GM12878 (cell line): ENCODE results near the gene JTB. TPM values are rescaled to one million over a fixed set of nuclear protein-coding genes. Genes with fewer than 3 reads are reported as not detected.

ENCODE experiments used
- CHD2 ChIP-seq: IDR thresholded peaks from 2 replicates; pipeline ENCODE4 v1.6.1; 2011; ENCODE audit warnings: low read depth, low read length, improper control_type of control experiment, borderline replicate concordance
- EZH2 ChIP-seq: IDR thresholded peaks from 2 replicates; pipeline ENCODE4 v1.6.1; 2012; ENCODE audit warnings: low read depth, mild to moderate bottlenecking, control low read depth, inconsistent platforms, low read length, borderline replicate concordance; ENCODE audit not compliant: control insufficient read depth
- HDAC2 ChIP-seq: fragments of 200-600 bp; sonication (generic); IDR thresholded peaks from 2 replicates; pipeline ENCODE4 v1.6.1; 2017
- HDAC6 ChIP-seq: fragments of 200-600 bp; sonication (generic); IDR thresholded peaks from one replicate; pipeline ENCODE4 v1.8.0; 2017; ENCODE audit warnings: antibody characterized with exemption; ENCODE audit not compliant: unreplicated experiment
- HDGF ChIP-seq: fragments of 450-650 bp; IDR thresholded peaks from 2 replicates; pipeline ENCODE4 v1.6.1; 2016; ENCODE audit warnings: antibody characterized with exemption
- IRF5 ChIP-seq: fragments of 450-650 bp; IDR thresholded peaks from 2 replicates; pipeline ENCODE4 v1.6.1; 2017; ENCODE audit warnings: borderline replicate concordance
- KDM1A ChIP-seq: fragments of 200-600 bp; sonication (generic); IDR thresholded peaks from 2 replicates; pipeline ENCODE4 v1.6.1; 2016; ENCODE audit warnings: borderline replicate concordance
- MEF2A ChIP-seq: IDR thresholded peaks from 2 replicates; pipeline ENCODE4 v1.6.1; 2011; ENCODE audit warnings: low read depth, mild to moderate bottlenecking, low read length, moderate library complexity; ENCODE audit not compliant: insufficient read depth
- MXI1 ChIP-seq: fragments of 150-350 bp; IDR thresholded peaks from 2 replicates; pipeline ENCODE4 v1.6.1; 2011; ENCODE audit warnings: low read depth, mild to moderate bottlenecking, inconsistent platforms, low read length, improper control_type of control experiment
- NKRF ChIP-seq: fragments of 450-650 bp; conservative IDR thresholded peaks from 2 replicates; pipeline ENCODE4 v1.6.1; 2017; ENCODE audit warnings: mild to moderate bottlenecking, moderate library complexity
- NRF1 ChIP-seq: conservative IDR thresholded peaks from 2 replicates; pipeline ENCODE4 v1.6.1; 2011; ENCODE audit warnings: mild to moderate bottlenecking, low read depth, low read length, improper control_type of control experiment
- POLR2AphosphoS5 ChIP-seq: IDR thresholded peaks from 2 replicates; pipeline ENCODE4 v1.6.1; 2011; ENCODE audit warnings: mild to moderate bottlenecking, low read length, inconsistent platforms
- RCOR1 ChIP-seq: conservative IDR thresholded peaks from 2 replicates; pipeline ENCODE4 v1.6.1; 2012; ENCODE audit warnings: low read depth, low read length, improper control_type of control experiment
- SMAD5 ChIP-seq: IDR thresholded peaks from 2 replicates; pipeline ENCODE4 v1.6.1; 2016; ENCODE audit warnings: antibody characterized with exemption, low read depth
- SPI1 ChIP-seq: IDR thresholded peaks from 2 replicates; pipeline ENCODE4 v1.6.1; 2011; ENCODE audit warnings: low read depth, mild to moderate bottlenecking, low read length, moderate library complexity, borderline replicate concordance; ENCODE audit not compliant: insufficient read depth
- ZBTB33 ChIP-seq: fragments of 450-650 bp; IDR thresholded peaks from 2 replicates; pipeline ENCODE4 v1.6.1; 2017; ENCODE audit warnings: mild to moderate bottlenecking
- ZNF274 ChIP-seq: IDR thresholded peaks from one replicate; pipeline ENCODE4 v1.8.0; 2011; ENCODE audit not compliant: insufficient read length, insufficient read depth
- ZNF687 ChIP-seq: fragments of 450-650 bp; IDR thresholded peaks from 2 replicates; pipeline ENCODE4 v1.6.1; 2017; ENCODE audit warnings: mild to moderate bottlenecking, moderate library complexity
- ZZZ3 ChIP-seq: IDR thresholded peaks from 2 replicates; pipeline ENCODE4 v1.6.1; 2011; ENCODE audit warnings: low read depth; ENCODE audit not compliant: control insufficient read depth, insufficient read length
- polyA plus RNA-seq, 11 experiments: library from polyadenylated mRNA; depleted of rRNA in 4 of 11; unstranded in 6 of 11; stranded (reverse) in 5 of 11; fragments of >200 nt; fragmentation: Nextera tagmentation in 4 of 11; fragmentation: Illumina TruSeq in 1 of 11; extraction: Ambion mirVana in 4 of 11; extraction: Trizol in 1 of 11; gene quantifications; 1 replicate in 1 of 11; 2 replicates in 10 of 11; pipeline versions ENCODE4 v1.2.1 to v1.2.3, GENCODE V29; 2011 to 2016; ENCODE audit warnings: inconsistent platforms in 2 of 11, missing spikeins in 2 of 11, low read depth in 1 of 11
- total RNA-seq, 4 experiments: library from RNA; depleted of rRNA in 3 of 4; stranded (reverse); fragments of >200 nt in 3 of 4; fragmentation: Illumina TruSeq in 1 of 4; extraction: Trizol in 1 of 4; gene quantifications; 2 replicates each; pipeline versions ENCODE4 v1.2.1 to v1.2.3, GENCODE V29; 2013 to 2021

The JTB gene
- total and polyA plus RNA-seq, 10 of the 15 experiments (the other 5 are each of a cell fraction or from before 2014, with no cell fraction given): 25.0 to 298 (median 155) TPM

- no peak for TF ChIP-seq ZNF687
- TF ChIP-seq HDAC6: peak; percentile 30
- TF ChIP-seq SPI1: no peak
- TF ChIP-seq CHD2: no peak
- no peak for TF ChIP-seq MEF2A
- TF ChIP-seq ZBTB33: no peak
- no peak for TF ChIP-seq IRF5
- no peak for TF ChIP-seq ZNF274
- TF ChIP-seq ZZZ3: no peak
- TF ChIP-seq SMAD5: no peak
- TF ChIP-seq NRF1: no peak
- TF ChIP-seq HDGF: no peak
- no peak for TF ChIP-seq RCOR1
- TF ChIP-seq POLR2AphosphoS5: peak; percentile 89
- TF ChIP-seq MXI1: peak; percentile 60
- TF ChIP-seq NKRF: peak; percentile 68; the same call in 1 of the 2 replicates
- no peak for TF ChIP-seq KDM1A
- TF ChIP-seq HDAC2: no peak
- no peak for TF ChIP-seq EZH2
These were observed at the start of gene JTB (continued) for GRCh38 chr1:153977250-153978240.
